Fibroblast of skin of scalp (primary cell): ENCODE measurements around the gene TLCD1. TPM values are rescaled to one million over a fixed set of nuclear protein-coding genes. Genes with fewer than 3 reads are reported as not detected.

Source experiments
- DNase-seq: peaks from one replicate; pipeline ENCODE4 v3.0.0-alpha.2; 2013
- polyA plus RNA-seq, 2 experiments: library from polyadenylated mRNA; unstranded; fragments of 120-200 nt; gene quantifications; one replicate each; pipeline ENCODE4 v1.2.1, GENCODE V29; 2013; ENCODE audit not compliant: insufficient read length in 2 of 2

Gene TLCD1, protein sequence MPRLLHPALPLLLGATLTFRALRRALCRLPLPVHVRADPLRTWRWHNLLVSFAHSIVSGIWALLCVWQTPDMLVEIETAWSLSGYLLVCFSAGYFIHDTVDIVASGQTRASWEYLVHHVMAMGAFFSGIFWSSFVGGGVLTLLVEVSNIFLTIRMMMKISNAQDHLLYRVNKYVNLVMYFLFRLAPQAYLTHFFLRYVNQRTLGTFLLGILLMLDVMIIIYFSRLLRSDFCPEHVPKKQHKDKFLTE
- 6.1 TPM for polyA plus RNA-seq (2013, experiment 1 of 2; ENCODE audit: insufficient read length)
- 6.2 TPM for polyA plus RNA-seq (2013, experiment 2 of 2; ENCODE audit: insufficient read length)

DNA sequence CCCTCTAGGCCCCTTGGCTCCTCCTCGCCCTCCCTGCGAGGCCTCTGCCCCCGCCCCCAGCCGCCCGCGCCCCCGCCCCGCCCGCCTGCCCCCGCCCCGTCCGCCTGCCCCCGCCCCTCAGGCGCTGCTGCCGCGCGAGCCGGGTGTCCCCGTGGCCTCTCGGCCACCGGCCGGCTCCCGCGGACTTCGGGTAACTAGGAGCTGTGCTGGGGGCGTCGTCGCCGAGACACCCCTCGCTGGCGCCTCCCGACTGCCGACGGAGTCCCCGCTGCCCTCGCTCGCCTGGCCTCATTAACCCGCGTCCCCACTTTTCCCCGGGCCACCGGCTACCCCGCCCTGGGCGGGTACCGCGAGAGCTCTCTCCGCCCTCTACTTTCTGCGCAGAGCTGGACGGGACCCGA lies at the start of gene TLCD1:
TSS of gene TLCD1 (minus strand) at position 8 of the 401 bp plus-strand sequence. CDS start 136 bp downstream, outside the sequence.
- DNase-seq, result peak; percentile 79

DNA sequence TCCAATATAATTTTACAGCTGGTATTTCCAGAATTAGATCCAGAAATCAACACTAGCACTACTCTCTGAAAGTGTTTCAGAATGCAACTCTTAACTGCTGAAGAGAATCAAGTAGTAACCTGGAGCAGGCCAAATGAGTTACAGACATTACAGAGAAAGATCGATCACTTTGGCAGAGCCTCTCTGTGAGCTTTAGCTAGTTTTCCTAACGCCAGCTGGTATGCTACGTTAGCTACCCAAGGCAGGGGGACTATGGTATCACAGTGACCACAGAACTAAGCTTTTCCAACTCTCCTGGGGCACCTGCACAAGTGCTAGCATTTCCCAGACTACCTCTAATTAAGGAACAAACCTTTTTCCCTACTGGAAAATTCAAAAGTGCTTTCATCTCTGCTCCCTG lies 48.2 kb upstream of the TLCD1 start:
- no peak for DNase-seq

DNA sequence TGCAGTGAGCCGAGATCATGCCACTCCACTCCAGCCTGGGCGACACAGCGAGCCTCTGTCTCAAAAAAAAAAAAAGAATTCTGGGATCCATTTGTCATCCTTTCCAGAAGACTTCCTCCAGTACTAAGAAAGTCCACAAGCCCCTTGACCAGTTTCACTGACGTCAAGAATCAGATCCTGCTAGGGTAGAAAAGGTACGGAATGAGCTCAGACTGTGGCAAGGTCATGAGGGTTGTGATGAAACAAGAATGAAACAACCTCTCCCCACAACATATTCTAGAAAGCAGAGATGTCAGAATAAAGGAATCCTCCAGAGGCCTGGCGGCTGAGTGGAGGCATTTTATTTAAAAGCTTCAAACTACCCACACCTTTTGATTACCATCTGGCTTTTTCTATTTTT lies 47.7 kb upstream of the TLCD1 start:
- no peak for DNase-seq

DNA sequence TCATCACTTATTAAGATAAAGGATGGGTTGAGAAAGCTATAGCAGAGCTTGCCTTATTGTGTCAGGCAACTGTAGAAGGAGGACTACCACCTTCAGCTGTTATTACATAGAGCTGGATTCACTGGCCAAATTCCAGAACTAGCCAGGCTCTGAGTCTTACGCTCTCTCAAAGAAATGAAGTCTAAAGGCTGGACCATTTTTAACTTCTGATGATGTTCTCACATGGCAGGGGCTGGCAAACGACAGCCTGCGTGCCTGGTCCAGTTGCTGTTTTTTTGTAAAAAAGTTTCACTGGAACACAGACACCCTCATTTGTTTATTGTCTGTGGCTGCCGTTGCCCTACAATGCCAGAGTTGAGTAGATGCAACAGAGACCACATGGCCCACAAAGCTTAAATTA lies 39.0 kb upstream of the TLCD1 start:
- no peak for DNase-seq

DNA sequence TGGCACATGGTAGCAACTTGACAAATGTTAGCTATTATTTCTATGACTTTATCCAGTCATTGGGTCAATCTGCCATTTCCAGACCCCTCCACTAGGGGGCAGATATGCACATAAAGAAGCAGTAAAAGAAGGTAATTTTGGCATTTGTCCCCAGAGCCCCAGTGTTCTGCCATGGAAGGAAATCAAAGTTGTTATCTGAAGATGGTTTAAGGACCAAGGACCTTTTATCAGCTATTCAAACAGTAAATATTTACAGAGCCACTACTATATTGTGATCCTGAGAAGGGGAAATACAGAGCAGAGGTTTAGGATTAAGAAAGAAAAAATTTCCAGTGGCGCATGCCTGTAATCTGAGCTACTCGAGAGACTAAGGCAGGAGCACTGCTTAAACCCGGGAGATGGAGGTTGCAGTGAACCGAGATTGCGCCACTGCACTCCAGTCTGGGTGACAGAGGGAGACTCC lies 37.8 kb upstream of the TLCD1 start:
- DNase-seq, result peak; percentile 77

DNA sequence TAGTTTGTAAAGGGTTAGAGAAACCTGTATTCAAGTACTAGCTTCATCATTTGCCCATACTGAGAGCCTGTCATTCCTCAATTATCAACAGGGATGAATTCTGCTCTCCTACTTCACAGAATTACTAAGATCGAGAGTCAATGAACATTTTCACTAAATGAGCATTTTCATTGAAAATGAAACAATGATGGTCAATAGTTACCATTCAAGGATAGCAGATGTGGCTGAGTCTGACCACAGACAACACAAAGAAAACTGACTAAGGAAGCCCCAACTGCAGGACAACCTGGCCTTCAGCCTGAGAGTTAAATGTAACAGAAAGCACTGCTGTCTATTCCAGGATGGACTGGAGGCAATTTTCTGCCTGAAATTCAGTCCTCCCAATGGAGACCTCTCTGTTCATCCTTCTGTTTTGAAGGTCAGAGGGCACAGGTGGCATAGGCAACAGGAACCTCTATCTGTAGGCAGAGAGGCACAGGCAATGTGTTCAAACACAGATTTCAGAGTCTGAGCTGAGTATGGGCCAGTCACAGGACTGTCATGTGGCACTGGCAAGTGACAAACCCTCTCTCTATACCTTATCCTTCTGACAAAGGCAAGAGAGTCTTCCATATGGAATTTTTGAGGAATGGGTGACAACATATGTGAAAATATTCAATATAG lies 37.2 kb upstream of the TLCD1 start:
- DNase-seq, result no peak

DNA sequence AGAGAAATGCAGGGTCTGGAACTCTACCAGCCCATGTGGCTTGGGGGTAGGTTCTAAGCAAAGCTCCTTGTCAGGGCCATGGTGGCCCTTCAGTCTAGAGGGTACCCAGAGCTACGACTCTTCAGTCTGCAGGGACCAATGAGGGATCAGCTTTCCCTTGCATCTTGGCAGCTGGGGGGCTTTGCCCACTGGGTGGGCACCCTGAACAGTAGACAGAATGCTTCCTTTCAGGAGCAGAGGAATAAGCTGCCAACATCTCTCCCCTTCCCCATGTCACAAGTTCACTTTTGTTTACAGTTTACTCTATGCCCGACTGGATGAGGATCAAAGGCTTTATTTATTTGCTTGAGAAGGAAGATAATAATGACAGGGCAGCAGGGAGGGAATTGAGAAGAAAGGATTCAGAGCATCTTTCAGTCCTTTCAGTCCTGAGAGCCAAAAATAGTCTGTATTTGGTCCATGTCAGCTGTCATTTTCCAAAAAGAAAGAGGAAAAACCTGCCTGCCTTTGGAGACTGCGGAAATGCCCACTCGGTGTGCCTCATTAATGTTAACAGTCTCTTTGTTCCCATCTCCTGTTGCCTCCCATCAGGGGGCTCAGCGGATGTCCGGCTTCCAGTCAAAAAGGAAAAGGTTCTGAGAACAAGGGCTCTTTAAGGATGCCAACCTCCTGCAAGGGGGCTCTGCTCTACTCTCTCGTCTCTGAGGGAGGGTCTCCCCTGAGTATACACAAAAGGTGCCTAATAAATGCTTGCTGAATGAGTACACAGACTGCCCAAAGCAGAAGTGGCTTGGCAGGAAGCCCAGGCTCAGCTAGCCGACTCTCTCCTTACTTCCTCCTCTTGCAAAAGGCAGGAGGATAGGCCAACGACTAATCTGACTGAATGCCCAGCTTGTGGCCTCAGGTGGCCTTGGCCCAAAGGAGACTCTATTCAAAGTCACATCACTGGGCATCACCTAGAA lies 34.8 kb upstream of the TLCD1 start:
- DNase-seq, result peak; percentile 27

DNA sequence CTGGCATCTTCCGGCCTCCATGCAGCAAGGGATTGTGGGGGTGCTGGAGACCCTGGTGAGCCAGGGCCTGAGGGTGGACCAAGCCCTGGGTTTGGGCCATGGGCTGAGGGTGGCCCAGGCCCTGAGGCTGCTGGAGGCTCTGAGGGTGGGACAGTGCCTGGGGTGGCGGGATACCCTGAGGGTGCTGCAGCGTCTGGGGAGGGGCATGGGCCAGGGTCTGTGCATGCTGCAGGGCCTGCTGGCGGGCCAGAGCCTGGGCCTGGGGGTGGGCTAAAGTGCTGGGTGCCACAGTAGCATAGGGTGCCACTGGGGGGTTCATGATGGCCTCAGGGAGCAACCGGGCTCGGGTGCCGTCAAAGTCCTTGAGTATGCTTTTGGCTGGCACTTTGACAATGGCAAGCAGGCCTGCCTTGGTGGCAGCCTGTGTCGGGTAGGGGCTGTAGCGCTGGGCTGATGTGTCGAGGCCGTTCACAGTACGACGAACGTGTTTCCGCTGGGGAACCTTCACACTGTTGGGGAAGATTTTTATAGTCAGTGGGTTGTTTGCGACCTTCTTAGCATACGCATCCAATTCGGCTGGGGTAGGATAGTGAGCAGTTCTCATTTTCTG lies 33.3 kb upstream of the TLCD1 start:
- DNase-seq, result no peak

DNA sequence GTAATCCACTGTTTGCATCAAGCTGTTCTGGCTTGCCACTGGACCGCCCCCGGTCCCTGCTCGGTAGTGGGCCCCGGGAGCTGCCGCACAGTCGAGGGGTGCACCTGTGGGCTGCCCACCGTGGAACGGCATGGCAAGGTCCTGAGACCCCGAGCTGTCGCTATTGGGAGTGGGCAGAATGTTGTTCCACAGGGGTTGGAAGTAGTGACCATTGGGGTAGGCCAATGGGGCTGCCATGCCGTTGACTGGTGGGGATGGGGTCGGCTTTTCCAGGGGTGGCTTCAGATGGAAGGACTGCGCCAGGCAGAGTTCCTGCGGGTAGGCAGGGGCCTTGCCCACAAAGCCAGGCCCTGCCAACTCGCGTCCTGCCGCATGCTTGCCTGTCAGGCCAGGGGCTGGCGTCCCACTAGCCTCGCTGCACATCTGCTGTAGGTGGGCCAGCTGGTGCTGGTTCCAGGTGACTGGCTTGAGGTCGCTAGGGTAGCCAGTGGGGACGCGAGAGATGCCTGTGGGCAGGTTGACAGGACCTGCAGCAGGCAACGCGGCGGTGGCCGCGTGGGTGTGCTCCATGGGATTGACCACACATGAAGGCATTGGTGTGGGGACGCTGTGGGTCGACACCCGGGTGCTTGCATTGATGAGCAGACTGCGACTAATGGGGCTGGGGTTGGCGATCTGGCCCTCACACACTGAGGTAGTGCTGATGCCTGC lies 32.5 kb upstream of the TLCD1 start:
- DNase-seq, result no peak

DNA sequence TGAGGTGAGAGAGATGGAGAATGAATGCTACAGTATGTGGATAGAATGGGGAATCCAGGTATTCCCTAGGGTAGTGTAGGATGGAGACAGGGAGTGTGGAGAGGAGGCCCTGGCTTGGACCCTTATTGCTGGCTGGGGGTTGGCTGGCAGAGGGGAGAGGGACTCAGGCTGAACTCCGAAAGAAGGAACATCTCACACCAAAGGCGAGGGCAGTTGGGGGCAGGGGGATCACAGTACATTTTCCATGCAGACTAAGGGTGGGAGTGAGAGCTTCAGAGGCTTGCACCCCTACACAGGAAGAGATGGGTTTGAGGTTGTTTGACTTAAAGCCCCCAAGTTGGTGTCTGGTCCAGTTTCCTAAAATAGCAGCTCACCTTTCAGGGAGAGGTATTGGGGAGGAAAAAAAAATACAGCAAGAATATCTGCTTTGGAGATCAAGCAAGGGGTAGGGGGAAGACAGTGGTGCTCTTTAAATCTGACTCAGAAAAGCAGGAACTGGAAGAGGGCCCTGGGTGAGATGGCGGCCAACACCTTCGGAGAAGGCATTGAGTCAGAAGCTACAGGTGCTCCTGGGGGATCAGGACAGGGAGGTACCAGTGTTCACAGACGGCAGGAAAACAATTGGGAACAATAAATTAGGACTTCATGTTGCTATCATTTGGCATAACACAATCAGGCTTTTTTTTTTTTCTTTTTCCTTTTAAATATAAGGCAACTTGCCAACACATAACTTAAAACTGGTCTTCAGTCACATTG lies 30.2 kb upstream of the TLCD1 start:
- DNase-seq, result no peak

DNA sequence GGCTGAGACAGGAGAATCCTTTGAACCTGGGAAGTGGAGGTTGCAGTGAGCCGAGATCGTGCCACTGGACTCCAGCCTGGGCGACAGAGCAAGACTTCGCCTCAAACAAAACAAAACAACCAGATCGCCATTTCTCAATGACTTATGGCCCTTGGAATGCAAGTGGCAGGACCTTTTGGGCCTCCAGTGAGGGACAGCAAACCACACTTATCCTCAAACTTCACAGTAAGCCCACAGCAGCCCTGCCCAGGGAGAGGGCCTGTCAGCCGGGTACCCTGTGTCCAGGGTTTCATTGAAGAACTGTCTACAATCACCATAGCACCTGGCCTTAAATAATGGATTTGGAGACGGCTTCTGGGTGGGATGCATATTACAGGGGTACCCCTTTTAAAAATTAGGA lies 29.5 kb upstream of the TLCD1 start:
- DNase-seq, result no peak

DNA sequence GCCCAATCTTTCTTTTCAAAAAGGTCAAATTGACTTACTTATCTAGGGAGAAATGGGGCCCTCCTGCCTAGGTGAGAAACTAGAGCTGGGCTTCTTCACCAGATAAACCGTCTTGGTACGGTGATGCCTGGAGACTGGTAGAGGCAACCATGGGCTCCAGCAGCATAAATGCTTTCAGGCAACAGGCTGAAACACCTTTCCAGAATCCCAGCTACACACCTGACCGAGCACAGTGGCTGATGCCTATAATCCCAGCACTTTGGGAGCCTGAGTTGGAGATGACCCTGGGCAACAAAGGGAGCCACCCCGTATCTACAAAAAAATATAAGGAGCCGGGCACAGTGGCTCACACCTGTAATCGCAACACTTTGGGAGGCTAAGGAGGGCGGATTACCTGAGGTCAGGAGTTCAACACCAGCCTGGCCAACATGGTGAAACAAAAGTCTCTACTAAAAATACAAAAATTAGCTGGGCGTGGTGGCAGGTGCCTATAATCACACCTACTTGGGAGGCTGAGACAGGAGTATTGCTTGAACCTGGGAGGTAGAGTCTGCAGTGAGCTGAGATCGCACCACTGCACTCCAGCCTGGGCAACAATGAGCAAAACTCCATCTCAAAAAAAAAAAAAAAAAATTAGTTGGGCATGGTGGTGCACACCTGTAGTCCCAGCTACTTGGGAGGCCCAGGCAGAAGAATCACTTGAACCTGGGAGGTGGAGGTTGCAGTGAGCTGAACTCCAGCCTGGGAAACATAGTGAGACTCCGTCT lies 25.8 kb upstream of the TLCD1 start:
- DNase-seq, result no peak

DNA sequence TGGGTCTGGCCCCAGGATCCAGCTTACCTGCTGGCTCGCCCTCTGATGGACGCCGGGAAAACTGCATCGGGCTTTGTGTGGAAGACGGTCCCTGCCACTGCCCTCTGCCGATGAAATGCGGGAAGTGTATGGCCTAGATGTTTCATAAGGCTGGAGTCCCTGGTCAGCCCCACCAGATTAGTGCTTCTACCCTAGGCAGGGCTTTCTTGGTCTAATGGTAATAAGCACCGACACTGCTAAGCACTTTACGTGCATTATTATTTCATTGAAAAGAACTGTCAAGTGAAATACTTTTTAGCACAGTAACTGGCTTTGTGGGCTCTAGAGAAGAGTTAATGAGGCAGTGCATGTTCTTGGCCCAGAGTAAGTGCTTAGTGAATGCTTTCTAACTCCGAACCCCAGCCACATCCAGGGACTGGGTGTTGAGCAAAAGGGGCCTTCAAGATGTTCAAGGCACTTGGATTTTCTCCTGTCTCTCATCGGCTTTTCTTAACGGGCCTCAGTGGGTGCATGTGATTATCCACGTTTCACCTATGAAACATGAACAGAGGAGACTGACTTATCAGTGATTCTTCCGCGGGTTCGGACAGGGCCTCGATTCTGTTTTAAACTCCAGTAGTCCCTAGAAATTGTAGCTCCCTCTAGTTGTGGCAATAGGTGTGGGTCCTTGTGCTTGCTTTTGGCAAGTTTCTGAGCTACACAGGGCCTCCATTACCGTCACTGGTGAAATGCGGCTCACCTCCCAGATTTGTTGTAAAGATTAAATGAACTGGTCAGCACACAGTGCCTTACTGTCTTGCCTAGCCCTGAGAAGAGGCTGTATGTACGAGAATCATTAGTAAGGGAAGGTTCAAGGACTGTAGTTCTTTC lies 24.4 kb upstream of the TLCD1 start:
- peak; percentile 90 for DNase-seq

DNA sequence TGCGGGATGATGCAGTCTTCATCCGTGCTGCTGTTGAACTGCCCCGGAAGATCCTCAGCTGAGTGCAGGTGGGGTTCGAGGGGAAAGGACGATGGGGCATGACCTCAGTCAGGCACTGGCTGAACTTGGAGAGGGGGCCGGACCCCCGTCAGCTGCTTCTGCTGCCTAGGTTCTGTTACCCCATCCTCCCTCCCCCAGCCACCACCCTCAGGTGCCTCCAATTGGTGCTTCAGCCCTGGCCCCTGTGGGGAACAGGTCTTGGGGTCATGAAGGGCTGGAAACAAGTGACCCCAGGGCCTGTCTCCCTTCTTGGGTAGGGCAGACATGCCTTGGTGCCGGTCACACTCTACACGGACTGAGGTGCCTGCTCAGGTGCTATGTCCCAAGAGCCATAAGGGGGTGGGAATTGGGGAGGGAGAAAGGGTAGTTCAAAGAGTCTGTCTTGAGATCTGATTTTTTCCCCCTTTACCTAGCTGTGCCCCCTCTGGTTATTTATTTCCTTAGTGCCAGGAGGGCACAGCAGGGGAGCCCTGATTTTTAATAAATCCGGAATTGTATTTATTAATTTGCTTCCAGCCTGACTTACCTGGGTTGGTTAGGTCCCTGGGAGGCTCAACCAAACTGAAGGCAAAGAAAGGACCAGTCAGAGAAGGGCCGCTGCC lies 23.6 kb upstream of the TLCD1 start:
- no peak for DNase-seq

DNA sequence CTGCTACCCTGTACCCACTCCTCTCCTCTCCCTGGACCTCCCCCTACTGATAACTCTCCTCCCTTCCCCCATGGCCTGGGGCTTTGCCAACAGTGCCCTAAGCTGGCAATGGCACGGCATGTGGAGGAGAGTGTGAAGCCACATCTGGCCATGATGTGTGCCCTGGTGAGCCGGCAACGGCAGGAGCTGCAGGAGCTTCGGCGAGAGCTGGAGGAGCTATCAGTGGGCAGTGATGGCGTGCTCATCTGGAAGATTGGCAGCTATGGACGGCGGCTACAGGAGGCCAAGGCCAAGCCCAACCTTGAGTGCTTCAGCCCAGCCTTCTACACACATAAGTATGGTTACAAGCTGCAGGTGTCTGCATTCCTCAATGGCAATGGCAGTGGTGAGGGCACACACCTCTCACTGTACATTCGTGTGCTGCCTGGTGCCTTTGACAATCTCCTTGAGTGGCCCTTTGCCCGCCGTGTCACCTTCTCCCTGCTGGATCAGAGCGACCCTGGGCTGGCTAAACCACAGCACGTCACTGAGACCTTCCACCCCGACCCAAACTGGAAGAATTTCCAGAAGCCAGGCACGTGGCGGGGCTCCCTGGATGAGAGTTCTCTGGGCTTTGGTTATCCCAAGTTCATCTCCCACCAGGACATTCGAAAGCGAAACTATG lies 23.0 kb upstream of the TLCD1 start:
- DNase-seq, result no peak

DNA sequence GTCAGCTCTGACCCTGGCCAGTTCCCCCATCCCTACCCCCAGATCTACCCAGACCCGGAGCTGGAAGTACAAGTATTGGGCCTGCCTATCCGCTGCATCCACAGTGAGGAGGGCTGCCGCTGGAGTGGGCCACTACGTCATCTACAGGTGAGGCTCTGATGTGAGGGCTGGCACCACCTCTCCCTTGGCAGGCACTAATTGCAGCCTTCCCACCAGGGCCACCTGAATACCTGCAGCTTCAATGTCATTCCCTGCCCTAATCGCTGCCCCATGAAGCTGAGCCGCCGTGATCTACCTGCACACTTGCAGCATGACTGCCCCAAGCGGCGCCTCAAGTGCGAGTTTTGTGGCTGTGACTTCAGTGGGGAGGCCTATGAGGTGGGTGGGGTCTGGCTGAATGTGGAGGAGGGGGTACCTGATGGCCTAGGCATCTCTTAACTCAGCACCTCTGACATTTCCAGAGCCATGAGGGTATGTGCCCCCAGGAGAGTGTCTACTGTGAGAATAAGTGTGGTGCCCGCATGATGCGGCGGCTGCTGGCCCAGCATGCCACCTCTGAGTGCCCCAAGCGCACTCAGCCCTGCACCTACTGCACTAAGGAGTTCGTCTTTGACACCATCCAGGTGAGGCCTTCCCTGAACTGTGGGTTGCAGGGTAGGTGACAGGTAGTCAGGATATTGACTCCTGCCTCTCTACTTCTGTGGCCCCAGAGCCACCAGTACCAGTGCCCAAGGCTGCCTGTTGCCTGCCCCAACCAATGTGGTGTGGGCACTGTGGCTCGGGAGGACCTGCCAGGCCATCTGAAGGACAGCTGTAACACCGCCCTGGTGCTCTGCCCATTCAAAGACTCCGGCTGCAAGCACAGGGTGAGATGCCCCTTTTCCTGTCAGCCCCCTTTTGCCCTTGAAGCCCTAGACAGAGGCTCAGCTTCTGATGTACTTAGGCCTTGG lies 22.0 kb upstream of the TLCD1 start:
- no peak for DNase-seq
